Activated CD8-positive, alpha-beta memory T cell treated with anti-CD3 and anti-CD28 coated beads for 1 hour (primary cell): ENCODE data around the gene PSMG1.
"Not testable (repeated sequence)": the region's sequence is repeated elsewhere in the genome, so short reads cannot be mapped to it uniquely, and the experiment has no call there.

Experiments
- DNase-seq, 2 donors: peaks; one replicate each; pipeline ENCODE4 v3.0.0-alpha.2; 2020; ENCODE audit warnings: low read depth in 1 of 2; ENCODE audit errors: extremely low read depth in 1 of 2

Gene PSMG1, protein sequence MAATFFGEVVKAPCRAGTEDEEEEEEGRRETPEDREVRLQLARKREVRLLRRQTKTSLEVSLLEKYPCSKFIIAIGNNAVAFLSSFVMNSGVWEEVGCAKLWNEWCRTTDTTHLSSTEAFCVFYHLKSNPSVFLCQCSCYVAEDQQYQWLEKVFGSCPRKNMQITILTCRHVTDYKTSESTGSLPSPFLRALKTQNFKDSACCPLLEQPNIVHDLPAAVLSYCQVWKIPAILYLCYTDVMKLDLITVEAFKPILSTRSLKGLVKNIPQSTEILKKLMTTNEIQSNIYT

DNA sequence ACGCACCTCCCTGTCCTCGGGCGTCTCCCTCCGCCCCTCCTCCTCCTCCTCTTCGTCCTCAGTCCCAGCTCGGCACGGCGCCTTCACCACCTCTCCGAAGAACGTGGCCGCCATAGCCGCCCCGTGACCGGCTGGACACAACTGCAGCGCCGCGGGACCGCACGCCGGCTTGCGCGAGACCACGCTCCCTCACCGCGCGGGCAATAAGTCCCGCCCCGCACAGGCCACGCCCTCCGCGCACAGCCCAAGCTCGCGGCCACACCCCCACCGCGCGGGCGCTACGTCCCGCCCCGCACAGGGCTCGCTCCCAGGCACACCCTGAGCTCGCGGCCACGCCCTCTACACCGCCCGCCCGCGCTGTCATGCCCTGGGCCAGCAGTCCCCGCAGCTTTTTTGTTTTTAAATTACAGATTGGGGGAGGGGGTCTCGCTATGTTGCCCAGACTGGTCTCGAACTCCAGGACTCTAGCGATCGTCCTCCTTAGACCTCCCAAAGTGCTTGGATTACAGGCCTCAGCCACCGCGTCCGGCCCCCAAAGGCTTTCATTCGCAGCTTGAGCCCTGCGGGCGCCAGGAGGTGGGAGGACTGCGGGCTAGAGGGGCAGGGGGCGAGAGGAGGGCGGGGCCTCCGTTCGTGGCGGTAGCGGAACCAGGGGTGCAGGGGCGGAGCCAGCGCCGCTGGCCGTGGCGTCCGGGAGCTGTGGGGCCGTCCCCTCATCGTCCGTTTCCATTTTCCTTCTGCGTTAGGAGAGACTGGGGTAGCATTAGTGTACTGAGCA, at the start of gene PSMG1:
Gene PSMG1 (minus strand): TSS at position 180 of the 778 bp plus-strand sequence. CDS start 66 bp downstream, at position 114.
- DNase-seq, result peak; percentile 77 to 92

DNA sequence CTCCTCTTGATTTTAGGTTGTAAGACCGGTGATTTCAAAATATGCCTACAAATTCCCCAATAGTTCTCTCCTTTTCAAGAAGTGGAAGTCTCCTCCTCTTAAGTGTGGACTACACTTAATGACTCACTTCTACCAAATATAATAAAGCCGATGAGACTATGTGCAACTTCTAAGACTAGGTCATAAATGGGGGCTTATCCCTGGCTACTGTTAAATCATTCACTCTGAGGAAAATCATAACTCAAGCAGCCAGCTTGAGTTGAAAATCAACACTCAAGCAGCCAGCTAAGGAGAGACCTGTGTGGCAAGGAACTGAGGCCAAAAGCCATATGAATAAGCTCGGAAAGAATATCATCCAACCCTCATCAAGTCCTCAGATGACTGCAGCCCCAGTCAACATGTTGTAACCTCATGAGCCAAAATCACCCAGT, 49.6 kb upstream of the PSMG1 start:
- DNase-seq, result no peak

- no peak for DNase-seq
Observed at GRCh38 chr21:39224930-39225329, 41.7 kb upstream of the PSMG1 start.

DNA sequence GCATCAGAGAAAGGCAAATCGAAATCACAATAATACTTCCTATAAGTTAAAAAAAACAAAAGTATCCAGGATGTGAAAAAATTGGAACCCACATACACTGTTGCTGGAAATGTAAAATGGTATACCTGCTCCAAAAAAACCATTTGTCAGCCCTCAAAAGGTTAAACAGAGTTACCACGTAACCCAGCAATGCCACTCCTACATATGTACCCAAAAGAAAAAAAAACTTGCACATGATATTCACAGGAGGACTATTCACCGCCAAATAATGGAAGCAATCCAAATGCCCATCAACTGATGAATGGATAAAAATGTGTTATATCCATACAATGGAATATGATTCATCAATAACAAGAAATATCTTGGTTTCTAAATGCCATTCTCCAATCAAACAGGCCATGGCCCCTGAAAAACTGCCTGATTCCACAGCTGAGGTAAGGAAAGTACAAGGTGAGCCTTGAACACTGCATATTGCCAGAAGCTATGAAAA, 38.8 kb upstream of the PSMG1 start:
- DNase-seq, result no peak

DNA sequence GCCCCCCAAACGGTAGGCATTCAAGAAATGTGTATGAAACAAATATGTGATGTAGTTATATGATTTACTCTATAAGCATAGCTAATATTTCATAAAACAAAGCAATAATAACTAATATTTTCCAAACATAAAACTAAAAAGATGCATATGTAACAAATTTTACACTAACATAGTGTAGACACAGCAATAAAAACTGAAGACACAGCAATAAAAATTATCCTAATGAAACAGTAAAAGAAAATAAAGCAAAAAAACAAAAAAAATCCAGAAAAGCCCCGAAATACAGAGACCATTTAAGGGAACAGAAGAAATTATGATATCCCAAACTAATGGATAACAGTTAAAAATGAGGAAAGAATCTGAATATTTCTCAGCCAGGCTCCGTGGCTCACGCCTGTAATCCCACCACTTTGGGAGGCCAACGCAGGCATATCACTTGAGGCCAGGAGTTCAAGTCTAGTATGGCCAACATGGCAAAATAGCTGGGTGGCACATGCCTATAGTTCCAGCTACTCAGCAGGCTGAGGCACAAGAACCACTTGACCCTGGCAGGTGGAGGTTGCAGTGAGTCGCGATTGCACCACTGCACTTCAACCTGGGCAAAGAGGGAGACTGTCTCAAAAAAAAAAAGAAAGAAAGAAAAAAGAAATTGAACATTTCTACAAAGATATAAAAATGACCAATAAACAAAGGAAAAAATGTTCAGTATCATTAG, 38.2 kb upstream of the PSMG1 start:
- DNase-seq, result no peak

GRCh38 chr21:39220875-39221274, 37.6 kb upstream of the PSMG1 start:
- DNase-seq, result not testable (repeated sequence)

DNA sequence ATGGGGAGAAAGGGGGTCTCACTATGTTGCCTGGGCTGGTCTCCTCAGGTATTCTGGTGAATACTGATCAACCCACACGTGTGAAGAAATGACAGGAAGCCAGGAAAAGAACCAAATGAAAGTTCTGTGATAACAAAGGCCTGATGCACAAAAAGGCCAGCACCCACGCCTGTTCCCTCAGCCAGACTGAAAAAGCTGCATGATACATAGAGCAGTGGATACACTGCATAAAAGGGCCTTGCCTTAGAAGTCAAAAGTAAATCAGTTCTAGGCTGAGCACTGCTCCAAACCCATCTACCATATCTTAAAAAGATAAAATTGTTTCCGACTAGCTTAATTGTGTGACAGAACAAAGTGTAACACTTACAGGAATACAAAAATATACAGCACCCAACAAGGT, 36.9 kb upstream of the PSMG1 start:
- DNase-seq, result no peak

DNA sequence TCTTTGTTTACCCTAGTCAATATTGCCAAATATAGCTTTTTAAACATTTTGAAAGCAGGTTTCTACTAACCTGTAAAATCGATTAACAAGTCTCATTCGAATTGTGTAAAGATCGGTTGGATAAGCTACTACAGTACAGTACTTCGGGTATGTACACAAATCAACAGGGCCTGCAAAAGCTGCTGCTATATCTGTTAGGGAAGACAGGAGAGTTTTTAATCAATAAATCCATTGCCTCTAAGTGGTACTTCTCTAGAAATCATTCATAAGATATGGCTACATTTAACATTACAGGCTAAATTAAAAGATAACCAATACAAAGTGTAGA, 34.8 kb upstream of the PSMG1 start:
- DNase-seq, result no peak

DNA sequence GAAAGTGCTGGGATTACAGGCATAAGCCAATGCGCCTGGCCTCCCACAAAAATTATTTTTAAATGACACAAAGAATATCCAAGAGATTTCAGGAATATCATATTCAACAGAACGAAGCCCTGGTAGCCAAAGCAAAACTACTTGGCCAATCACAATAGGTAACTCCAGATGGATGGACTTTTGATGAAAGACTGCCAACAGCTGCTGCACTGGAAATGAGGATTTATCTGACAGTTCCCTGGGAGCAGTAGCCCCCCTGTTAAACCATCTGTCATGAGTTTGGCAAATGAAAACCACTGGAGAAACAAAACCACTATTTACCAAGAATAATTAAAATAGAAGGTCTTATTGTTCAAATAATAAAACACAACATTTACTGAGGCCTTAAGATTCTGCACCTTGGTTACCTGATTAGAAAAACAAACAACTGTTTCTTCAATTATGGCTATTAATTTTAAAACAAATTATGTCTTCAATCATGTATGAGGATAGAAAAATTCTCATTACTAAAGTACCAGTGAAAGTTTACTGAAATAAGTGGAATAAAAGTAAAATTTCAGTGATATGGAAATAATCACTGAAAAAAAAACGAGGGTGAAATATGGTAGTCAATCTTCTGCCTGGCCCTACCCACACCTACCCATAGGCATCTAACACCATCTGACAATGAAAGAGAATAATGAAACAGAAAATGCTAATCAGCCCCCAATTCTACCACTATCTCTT, 34.3 kb upstream of the PSMG1 start:
- DNase-seq, result no peak

GRCh38 chr21:39216290-39216689, 33.0 kb upstream of the PSMG1 start:
- DNase-seq, result no peak

- DNase-seq, result no peak
Observed at GRCh38 chr21:39215078-39215477, 31.8 kb upstream of the PSMG1 start.

DNA sequence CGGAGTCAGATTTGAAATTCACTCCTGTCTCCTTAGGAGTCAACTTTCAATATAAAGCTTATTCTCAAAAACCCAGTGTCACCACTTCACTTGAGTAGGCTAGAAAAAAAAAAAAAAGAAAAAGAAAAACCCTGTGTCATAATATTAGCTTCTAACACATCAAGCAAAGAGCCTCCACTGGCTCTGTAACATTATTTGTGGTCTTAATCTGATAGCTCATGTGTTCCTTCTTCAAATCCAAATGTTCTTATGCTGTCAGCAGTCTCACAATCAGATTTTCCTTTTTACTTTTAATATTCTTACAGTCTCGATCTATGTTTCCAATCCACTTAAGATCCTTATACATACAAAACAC, 26.1 kb upstream of the PSMG1 start:
- no peak for DNase-seq

DNA sequence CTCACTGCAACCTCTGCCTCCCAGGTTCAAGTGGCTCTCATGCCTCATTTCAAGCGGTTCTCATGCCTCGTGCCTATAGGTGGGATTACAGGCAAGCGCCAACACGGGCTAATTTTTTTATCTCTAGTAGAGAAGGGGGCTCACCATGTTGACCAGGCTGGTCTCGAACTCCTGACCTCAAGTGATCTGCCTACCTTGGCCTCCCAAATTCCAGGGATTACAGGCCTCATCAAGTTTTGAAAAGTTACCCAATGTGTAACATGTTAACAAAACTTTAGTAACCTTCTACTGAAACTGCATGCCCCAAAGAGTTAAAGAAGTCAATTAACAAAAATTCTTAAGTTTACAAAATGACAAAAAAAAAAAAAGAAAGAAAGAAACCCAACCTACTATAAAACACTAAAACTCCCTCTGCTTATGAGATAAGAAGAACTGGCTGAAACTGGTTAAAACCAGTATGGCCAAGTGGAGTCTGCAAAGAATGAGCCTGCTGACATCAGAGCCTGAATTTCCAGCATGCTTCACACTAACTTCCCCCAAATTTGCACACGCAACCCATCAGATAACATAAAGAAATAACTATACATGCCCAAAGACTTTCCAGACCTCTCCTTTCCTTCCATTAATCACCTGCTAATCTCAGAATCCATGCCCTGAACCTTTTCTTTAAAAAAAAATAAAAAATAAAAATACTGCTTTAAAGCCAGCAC, 25.5 kb upstream of the PSMG1 start:
- DNase-seq, result no peak

DNA sequence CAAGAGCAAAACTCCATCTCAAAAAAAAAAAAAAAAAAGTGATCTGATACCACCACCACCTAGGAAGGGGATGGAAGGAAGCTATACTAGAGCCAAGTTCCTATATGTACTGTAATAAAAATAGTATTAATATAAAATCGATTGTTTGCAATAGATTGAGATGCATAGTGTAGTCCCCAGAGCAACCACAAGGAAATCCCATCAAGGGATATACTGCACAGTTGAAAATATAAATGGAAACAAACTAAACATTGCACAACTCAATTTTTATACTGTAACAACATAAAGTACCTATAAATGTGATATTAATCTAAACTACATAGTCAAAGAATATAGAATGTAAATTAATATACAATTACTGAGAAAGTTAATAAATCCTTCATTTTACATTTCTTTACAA, 20.9 kb upstream of the PSMG1 start:
- no peak for DNase-seq

- DNase-seq, result no peak
Observed at GRCh38 chr21:39198800-39199199, 15.5 kb upstream of the PSMG1 start.

DNA sequence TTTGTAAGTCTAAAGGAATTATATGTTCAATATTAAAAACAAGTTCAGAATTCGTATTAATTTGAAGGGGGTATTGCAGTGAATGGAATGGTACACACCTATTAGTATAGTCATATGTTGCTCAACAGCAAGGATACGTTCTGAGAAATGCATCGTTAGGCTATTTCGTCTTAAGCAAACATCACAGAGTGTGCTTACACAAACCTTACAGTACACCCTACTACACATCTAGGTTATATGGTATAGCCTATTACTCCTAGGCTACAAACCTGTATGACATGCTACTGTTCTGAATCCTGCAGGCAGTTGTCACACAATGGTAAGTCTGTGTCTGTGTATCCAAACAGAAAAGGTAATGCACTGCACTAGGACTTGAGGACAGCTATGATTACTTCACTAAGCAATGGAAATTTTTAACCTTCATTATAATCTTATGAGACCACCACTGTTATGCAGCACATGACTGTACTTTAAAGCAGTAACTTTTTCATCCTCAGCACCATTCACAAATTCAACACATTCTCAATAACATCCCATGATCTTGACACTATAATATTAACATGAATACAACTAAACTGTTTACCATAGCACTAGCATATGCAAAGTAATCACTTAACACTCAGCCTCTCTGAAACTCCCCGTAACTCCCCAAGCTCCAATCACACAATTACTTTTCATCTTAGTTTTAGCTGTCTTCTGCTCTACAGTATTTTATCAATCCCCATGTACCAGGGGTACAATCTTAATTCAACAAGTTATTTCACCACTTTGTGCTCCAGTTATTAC, 14.4 kb upstream of the PSMG1 start:
- no peak for DNase-seq

DNA sequence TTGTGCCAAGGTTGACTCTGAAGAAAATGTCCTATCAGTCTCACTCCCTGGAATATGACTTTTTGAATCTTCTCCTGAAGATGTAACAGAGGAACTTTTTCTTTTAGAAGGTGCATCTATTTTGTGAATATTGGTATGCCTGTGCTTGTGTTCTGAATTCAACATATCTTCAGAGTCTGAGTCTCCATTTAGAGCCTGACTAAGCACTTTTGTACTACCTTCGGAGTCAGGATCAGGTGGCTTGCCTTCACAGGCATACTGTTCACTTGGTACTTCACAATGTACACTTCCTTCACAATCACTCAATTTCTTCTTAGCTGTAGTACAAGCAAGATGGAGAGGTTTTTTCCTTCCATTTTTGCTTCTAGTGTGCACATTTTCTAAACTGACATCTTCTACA, 13.6 kb upstream of the PSMG1 start:
- no peak for DNase-seq

GRCh38 chr21:39196310-39196709, 13.1 kb upstream of the PSMG1 start:
- DNase-seq, result no peak

DNA sequence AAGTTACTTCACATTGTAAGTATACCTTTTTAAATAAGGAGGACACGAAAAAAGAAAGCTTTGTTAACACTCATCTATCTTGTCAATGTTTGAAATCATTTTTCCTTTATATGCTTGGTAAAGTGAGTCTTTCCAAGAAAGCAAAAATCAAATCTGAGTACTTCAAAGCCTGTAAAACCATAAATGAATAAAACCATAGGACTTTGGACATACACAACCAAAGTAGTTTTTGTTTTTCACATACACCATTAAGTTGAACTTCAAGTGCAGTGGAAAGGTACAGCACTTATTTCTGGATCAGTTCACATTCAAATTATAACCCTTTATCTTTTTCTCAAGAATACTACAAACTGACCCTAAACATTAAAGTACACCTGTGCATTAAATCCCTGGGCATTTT, 10.1 kb upstream of the PSMG1 start:
- DNase-seq, result no peak
